HUDEP-2 (cell line): ENCODE results near the gene TEP1.
"Not testable (repeated sequence)": the region's sequence is repeated elsewhere in the genome, so short reads cannot be mapped to it uniquely, and the experiment has no call there.

Source experiments
- DNase-seq, 76 experiments: peaks; one replicate each; lab custom pipeline; 2025; ENCODE audit not compliant: unreplicated experiment in 76 of 76; lab: John Stamatoyannopoulos, UW

TEP1 gene

GRCh38 chr14:20412876-20413743 lies at the start of gene TEP1:
TSS of gene TEP1 (minus strand) at chr14:20413501. CDS start at chr14:20408439, 5,062 bp downstream.
- peak in 68 of 76 experiments; percentile 8 to 75 (median 52) for DNase-seq

- peak in 75 of 76 experiments; percentile 68 to 100 (median 99) for DNase-seq
These were observed 48.2 kb upstream of the TEP1 start, which contains the start of gene PIP4P1 for GRCh38 chr14:20461225-20462141. TSS of gene PIP4P1 (minus strand) at chr14:20461434. CDS start at chr14:20461325, 109 bp downstream.

- peak in 2 of 76 experiments; percentile 19 to 32 for DNase-seq
These were observed 47.3 kb upstream of the TEP1 start for GRCh38 chr14:20460458-20461224.

GRCh38 chr14:20458031-20458789 lies 44.9 kb upstream of the TEP1 start:
- DNase-seq = no peak

- no peak for DNase-seq
These were observed 43.7 kb upstream of the TEP1 start for GRCh38 chr14:20456971-20457370.

- DNase-seq = peak in 67 of 76 experiments; percentile 39 to 95 (median 84)
These were observed 42.3 kb upstream of the TEP1 start for GRCh38 chr14:20455355-20456300.

GRCh38 chr14:20454516-20455354 lies 41.4 kb upstream of the TEP1 start, which contains the start of the genes APEX1 and OSGEP:
TSS of gene APEX1 (plus strand) at chr14:20455226. CDS start at chr14:20455646, 420 bp downstream.
TSS of gene OSGEP (minus strand) at chr14:20454812. CDS start at chr14:20454683, 129 bp downstream.
- peak; percentile 84 to 99 (median 96) for DNase-seq

- DNase-seq = not testable (repeated sequence)
These were observed 39.5 kb upstream of the TEP1 start for GRCh38 chr14:20452831-20453230.

GRCh38 chr14:20446889-20447288 lies 33.6 kb upstream of the TEP1 start:
- DNase-seq = no peak

GRCh38 chr14:20443650-20444049 lies 30.3 kb upstream of the TEP1 start:
- DNase-seq = not testable (repeated sequence)

GRCh38 chr14:20441461-20441860 lies 28.2 kb upstream of the TEP1 start:
- DNase-seq = no peak

GRCh38 chr14:20440882-20441281 lies 27.6 kb upstream of the TEP1 start:
- no peak for DNase-seq

- DNase-seq = no peak
These were observed 27.2 kb upstream of the TEP1 start for GRCh38 chr14:20440465-20440864.

GRCh38 chr14:20438664-20439063 lies 25.4 kb upstream of the TEP1 start:
- no peak for DNase-seq

- DNase-seq = no peak
These were observed 23.1 kb upstream of the TEP1 start for GRCh38 chr14:20436363-20436755.

- DNase-seq = no peak
These were observed 22.5 kb upstream of the TEP1 start, which contains the start of gene KLHL33 for GRCh38 chr14:20435582-20436362. TSS of gene KLHL33 (minus strand) at chr14:20436166. CDS start at chr14:20435811, 355 bp downstream.
